Measurements from ENCODE around the gene PPEF2. TPM values are rescaled to one million over a fixed set of nuclear protein-coding genes. Genes with fewer than 3 reads are reported as not detected.

PPEF2 gene
- total RNA-seq, 1 experiment from 2014 or later, result not detected

GRCh38 chr4:75898536-75898935, 3.7 kb downstream of the PPEF2 start:
- in situ Hi-C loops (cut with HindIII; ENCODE audit: low pct_unique_long_range_greater_than_20kb, low sequenced_read_pairs) (no loop called here), intact Hi-C loops (cut with micrococcal nuclease; ENCODE audit: unreplicated experiment) (no loop called here)
- Histone ChIP-seq H3K9me3 (ENCODE audit: control insufficient read depth, insufficient read depth, low read depth, low read length) (no peaks in the 10 kb centered on the region), H3K4me1 (ENCODE audit: control insufficient read depth, insufficient read depth, low read length) (no peaks in the 10 kb centered on the region), H3K36me3 (ENCODE audit: control insufficient read depth, insufficient read depth, low read length) (no peaks in the 10 kb centered on the region), H3K4me3 (ENCODE audit: low read depth in 2 of 2, low read length in 2 of 2) (no peak overlapping the region), H3K27me3 (ENCODE audit: control insufficient read depth, insufficient read depth, low read length) (no peaks in the 10 kb centered on the region), H3K27ac (ENCODE audit: low read length) (no peak overlapping the region)
- ATAC-seq, result no peak
- POLR2A ChIA-PET, result no interaction called here
- CTCF ChIA-PET, result no interaction called here
- no peak for DNase-seq (ENCODE audit: low read depth, low spot score)
- TF ChIP-seq TCF7L2 (IDR thresholded peaks at IDR 0.05; ENCODE audit: low read depth, low read length) (no peak), SIN3A (IDR thresholded peaks at IDR 0.05; ENCODE audit: borderline replicate concordance, insufficient read depth, low read depth, low read length) (no peak), POLR2AphosphoS5 (IDR thresholded peaks at IDR 0.05; ENCODE audit: low read depth, low read length) (no peak), CTCF (IDR thresholded peaks at IDR 0.05) (no peak), REST (IDR thresholded peaks at IDR 0.05; ENCODE audit: insufficient read depth in 1 of 2, low read depth in 2 of 2, low read length in 1 of 2) (no peak)
- BruUV-seq (replicated peaks), result no TSS peak

GRCh38 chr4:75895744-75896314, 6.4 kb downstream of the PPEF2 start:
- in situ Hi-C loops (cut with HindIII; ENCODE audit: low pct_unique_long_range_greater_than_20kb, low sequenced_read_pairs) (no loop called here), intact Hi-C loops (cut with micrococcal nuclease; ENCODE audit: unreplicated experiment) (no loop called here)
- no peaks in the 10 kb centered on the region for H3K9me3 ChIP-seq (ENCODE audit: control insufficient read depth, insufficient read depth, low read depth, low read length)
- DNase-seq (ENCODE audit: low read depth, low spot score) (peak; percentile 22), ATAC-seq (peak; percentile 76)
- no peak overlapping the region for H3K4me3 ChIP-seq (ENCODE audit: low read depth in 2 of 2, low read length in 2 of 2)
- CTCF ChIA-PET, result interaction anchor here (0.5 to 0.7 kb wide), 7 partner anchors 9 to 744 kb away, joined by 3 to 4 read pairs (median 3); no protein-coding TSS in a partner anchor
- H3K36me3 ChIP-seq (ENCODE audit: control insufficient read depth, insufficient read depth, low read length), result no peaks in the 10 kb centered on the region
- TF ChIP-seq POLR2AphosphoS5 (IDR thresholded peaks at IDR 0.05; ENCODE audit: low read depth, low read length) (no peak), SIN3A (IDR thresholded peaks at IDR 0.05; ENCODE audit: borderline replicate concordance, insufficient read depth, low read depth, low read length) (no peak), TCF7L2 (IDR thresholded peaks at IDR 0.05; ENCODE audit: low read depth, low read length) (no peak), CTCF (IDR thresholded peaks at IDR 0.05) (peak; percentile 79)
- no peaks in the 10 kb centered on the region for H3K27me3 ChIP-seq (ENCODE audit: control insufficient read depth, insufficient read depth, low read length)
- POLR2A ChIA-PET, result no interaction called here
- no TSS peak for BruUV-seq (replicated peaks)
- no peaks in the 10 kb centered on the region for H3K4me1 ChIP-seq (ENCODE audit: control insufficient read depth, insufficient read depth, low read length)
- no peak overlapping the region for H3K27ac ChIP-seq (ENCODE audit: low read length)
